ENCODE results near the gene BRME1.

DNA sequence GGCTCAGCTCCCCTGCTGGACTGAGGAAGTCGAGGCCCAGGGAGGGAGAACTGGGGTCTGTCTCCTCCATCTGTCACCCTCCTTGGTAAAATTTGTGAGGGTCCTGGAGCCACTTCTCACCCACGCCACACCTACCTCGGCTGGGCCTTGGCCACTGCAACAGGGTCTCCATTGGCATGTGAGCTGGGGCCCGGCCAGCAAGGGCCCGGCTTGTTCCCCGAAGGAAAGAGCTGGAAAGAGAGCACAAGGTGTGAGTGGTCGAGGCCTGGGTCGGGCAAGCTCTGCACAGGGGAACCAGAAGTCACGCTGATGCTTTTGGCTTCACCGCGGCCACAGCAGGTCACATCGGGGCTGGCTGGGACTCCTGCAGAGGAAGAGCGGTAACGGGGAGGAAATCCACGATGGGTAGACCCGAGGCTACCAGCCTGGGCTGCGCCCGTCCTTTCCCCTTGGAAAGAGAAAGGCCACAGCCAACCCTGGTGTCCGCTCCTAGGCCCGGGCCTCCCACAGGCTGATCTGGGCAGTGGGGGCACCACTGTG is 20.0 kb downstream of the BRME1 start:
- TF ChIP-seq, protein P1, sequence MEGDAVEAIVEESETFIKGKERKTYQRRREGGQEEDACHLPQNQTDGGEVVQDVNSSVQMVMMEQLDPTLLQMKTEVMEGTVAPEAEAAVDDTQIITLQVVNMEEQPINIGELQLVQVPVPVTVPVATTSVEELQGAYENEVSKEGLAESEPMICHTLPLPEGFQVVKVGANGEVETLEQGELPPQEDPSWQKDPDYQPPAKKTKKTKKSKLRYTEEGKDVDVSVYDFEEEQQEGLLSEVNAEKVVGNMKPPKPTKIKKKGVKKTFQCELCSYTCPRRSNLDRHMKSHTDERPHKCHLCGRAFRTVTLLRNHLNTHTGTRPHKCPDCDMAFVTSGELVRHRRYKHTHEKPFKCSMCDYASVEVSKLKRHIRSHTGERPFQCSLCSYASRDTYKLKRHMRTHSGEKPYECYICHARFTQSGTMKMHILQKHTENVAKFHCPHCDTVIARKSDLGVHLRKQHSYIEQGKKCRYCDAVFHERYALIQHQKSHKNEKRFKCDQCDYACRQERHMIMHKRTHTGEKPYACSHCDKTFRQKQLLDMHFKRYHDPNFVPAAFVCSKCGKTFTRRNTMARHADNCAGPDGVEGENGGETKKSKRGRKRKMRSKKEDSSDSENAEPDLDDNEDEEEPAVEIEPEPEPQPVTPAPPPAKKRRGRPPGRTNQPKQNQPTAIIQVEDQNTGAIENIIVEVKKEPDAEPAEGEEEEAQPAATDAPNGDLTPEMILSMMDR (IDR thresholded peaks at IDR 0.05; ENCODE audit: poor library complexity, severe bottlenecking) = no peak
- TF ChIP-seq POLR2AphosphoS5 (IDR thresholded peaks at IDR 0.05) = no peak
- TF ChIP-seq EZH2 (IDR thresholded peaks at IDR 0.05; ENCODE audit: borderline replicate concordance, insufficient read depth, low read length, poor library complexity, severe bottlenecking) = no peak
- TF ChIP-seq, protein P2, sequence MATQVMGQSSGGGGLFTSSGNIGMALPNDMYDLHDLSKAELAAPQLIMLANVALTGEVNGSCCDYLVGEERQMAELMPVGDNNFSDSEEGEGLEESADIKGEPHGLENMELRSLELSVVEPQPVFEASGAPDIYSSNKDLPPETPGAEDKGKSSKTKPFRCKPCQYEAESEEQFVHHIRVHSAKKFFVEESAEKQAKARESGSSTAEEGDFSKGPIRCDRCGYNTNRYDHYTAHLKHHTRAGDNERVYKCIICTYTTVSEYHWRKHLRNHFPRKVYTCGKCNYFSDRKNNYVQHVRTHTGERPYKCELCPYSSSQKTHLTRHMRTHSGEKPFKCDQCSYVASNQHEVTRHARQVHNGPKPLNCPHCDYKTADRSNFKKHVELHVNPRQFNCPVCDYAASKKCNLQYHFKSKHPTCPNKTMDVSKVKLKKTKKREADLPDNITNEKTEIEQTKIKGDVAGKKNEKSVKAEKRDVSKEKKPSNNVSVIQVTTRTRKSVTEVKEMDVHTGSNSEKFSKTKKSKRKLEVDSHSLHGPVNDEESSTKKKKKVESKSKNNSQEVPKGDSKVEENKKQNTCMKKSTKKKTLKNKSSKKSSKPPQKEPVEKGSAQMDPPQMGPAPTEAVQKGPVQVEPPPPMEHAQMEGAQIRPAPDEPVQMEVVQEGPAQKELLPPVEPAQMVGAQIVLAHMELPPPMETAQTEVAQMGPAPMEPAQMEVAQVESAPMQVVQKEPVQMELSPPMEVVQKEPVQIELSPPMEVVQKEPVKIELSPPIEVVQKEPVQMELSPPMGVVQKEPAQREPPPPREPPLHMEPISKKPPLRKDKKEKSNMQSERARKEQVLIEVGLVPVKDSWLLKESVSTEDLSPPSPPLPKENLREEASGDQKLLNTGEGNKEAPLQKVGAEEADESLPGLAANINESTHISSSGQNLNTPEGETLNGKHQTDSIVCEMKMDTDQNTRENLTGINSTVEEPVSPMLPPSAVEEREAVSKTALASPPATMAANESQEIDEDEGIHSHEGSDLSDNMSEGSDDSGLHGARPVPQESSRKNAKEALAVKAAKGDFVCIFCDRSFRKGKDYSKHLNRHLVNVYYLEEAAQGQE (IDR thresholded peaks at IDR 0.05; ENCODE audit: borderline replicate concordance) = no peak
